IPS DF 4.7 (cell line): ENCODE measurements around the gene ADM.

Experiments
- DNase-seq: peaks from one replicate; pipeline ENCODE4 v3.0.0-alpha.2; 2013; ENCODE audit warnings: low spot score; ENCODE audit errors: extremely low read depth

ADM gene

GRCh38 chr11:10289765-10290380, 15.0 kb upstream of the ADM start:
- no peak for DNase-seq

DNA sequence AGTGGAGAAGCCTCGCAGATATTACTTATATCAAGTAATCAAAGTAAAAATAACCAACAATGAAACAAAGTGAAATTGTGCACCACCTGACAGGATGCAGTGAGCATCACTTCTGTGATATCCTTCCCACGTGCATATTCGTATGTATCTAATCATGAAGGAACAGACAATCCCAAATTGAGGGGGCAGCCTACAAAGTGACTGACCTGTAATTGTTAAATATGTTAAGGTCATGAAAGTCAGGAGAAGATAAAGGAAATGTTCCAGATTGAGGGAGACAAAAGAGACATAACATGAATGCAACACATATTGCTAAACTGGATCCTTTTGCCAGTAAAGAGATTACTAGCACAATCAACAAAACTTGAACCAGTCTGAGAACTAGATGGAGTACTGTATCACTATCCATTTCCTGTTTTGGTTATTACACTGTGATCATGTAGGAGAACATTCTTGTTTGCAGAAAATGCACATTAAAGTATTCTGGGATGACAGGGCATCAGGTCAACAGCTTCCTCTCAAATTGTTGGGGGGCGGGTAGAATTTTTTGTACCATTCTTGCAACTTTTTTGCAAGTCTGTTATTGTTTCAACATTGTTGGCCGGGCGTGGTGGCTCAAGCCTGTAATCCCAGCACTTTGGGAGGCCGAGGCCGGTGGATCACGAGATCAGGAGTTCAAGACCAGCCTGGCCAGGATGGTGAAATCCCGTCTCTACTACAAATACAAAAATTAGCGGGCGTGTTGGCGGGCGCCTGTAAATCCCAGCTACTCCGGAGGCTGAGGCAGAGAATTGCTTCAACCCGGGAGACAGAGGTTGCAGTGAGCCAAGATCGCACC, 12.9 kb upstream of the ADM start:
- no peak for DNase-seq

GRCh38 chr11:10293423-10294289, 11.2 kb upstream of the ADM start, which contains the start of gene SBF2:
Gene SBF2 (minus strand): TSS chr11:10294219. CDS start chr11:10294069, 150 bp downstream.
- no peak for DNase-seq

DNA sequence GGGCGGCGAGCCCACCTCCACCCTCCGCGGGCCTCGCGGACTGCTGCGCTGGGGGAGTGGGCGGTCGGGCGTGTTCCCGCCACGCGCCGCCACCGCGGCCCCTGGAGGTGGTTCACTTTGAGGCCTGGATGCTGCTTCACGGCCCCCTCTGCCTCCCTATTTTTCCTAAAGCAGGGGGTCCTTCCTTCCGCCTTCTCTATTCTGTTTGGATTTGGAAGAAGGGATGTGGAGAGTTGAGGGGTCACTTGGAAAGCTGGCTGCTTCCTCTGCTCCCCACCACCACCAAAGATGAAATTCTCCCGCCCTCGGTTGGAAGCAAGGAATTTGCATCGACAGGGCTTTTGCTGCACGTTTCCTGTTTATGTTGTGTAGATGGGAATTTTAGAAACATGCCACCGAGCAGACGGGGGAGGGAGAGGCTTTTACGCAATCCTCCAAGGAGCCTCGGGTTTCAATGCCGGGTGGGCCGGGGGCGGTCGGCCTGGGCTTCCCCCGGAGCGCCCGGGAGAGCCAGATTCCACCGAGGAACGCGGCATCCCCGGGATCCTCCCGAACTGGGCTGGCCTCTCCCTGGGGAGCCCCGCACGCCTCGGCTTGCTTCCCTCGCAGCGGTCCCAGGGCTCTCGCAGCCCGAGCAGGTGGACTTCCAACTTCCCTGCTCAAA, 10.5 kb upstream of the ADM start:
- no peak for DNase-seq

GRCh38 chr11:10295064-10295901, 9.6 kb upstream of the ADM start:
- DNase-seq: no peak

DNA sequence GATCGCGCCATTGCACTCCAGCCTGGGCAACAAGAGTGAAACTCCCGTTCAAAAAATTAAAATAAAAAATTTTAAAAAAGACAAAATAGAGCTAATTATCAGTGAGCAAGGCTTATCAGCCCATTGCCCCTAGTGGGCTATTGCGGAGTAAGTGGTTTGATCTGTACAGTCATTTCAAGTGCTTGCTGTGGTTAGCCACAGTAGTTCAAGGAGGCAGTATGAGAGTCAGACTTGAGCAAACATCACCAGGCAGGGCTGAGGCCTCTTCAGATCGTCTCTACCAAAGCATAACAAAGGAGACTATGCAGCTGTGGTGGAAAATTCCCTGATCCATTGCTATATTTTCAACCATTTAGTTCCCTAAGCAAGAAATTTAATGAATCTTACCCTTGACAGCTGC, 6.5 kb upstream of the ADM start:
- DNase-seq: no peak

DNA sequence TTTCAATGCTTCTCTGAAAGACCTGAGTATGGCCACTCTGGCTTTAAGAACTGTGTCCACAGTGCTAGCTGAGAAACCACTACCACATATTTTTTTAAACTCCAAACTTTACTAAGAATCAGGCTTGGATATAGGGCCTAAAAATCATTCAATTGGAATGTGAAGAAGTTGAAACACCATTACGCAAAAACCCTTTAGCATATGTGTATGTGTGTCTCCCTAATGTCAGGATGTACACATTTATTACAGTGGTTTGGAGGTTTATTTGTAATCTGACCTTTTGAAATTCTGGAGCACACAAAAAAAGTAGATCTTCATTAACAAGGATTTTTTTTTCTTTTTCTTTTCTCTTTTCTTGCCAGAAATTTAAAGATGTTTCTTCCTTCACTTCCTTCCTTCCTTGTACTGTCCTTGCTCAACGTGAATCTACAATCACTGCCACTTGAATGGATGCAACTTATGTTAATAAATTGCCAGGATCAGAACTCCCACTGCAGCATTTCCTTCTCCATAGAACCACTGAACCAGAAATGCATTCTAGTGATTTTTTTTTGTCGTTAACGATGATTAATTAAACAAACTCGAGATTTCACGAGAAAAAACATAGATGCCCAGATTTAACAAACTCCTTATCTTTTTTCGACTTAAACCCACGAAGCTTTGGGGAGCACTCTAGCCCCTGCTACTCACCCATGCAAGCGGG, 3.1 kb upstream of the ADM start:
- no peak for DNase-seq

GRCh38 chr11:10302359-10302743, 2.5 kb upstream of the ADM start:
- no peak for DNase-seq

- no peak for DNase-seq
Observed at GRCh38 chr11:10302744-10303557, 1.9 kb upstream of the ADM start.

GRCh38 chr11:10303558-10304363, 1.1 kb upstream of the ADM start:
- DNase-seq: no peak

GRCh38 chr11:10305262-10305963, 540 bp downstream of the ADM start:
- no peak for DNase-seq

DNA sequence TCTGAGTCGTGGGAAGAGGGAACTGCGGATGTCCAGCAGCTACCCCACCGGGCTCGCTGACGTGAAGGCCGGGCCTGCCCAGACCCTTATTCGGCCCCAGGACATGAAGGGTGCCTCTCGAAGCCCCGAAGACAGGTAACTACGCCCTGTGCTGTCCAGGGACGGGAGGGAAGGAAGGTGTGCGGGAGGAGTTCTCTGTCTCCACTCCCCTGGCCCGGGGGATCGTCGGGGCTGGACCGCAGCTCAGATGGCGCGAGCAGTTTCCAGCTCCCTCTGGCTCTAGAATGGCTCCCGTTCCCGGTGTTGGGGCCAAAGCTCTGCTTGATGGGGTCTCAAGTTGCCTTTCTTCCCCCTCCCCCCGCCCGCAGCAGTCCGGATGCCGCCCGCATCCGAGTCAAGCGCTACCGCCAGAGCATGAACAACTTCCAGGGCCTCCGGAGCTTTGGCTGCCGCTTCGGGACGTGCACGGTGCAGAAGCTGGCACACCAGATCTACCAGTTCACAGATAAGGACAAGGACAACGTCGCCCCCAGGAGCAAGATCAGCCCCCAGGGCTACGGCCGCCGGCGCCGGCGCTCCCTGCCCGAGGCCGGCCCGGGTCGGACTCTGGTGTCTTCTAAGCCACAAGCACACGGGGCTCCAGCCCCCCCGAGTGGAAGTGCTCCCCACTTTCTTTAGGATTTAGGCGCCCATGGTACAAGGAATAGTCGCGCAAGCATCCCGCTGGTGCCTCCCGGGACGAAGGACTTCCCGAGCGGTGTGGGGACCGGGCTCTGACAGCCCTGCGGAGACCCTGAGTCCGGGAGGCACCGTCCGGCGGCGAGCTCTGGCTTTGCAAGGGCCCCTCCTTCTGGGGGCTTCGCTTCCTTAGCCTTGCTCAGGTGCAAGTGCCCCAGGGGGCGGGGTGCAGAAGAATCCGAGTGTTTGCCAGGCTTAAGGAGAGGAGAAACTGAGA, 1.4 kb downstream of the ADM start:
- no peak for DNase-seq

GRCh38 chr11:10307022-10307399, 2.1 kb downstream of the ADM start:
- DNase-seq: no peak

DNA sequence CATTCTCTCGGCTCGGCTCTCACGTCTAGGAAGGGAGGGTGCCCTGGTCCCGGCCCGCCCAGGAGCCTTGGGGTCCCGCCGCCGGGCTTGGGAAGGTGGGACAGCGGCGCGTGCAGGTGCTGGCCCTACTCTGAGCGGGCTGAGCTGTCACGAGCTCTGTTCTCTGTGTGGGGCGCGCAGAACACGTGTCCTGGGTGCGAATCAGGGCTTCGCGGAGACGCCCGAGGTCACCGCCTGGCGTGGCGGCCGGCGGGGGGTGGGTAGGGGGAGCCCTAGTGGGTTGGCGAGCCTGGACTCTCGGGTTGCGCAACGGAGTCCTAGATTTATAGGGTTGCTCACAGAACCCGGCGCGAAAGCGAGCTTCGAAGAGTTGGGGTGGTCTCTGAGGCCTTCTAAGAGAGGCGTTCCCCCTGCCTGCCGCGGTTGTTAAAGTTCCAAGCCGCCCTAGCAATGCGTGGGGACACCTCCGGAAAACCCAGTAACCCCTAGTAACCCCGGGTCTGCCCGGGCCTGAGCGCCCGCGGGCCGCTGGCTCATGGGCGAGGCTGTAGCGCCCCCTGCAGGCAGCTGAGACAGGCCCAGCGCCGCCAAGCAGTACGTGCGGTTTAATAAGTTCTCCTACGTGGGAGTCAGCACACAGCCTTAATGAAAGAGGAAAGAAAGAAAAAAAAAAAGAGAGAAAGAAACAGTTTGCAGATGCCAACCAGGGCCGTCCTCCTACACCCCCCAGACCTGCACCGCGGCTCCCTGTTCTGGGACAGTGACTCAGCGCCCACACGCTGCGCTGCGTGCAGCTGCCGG, 2.7 kb downstream of the ADM start:
- DNase-seq: no peak

DNA sequence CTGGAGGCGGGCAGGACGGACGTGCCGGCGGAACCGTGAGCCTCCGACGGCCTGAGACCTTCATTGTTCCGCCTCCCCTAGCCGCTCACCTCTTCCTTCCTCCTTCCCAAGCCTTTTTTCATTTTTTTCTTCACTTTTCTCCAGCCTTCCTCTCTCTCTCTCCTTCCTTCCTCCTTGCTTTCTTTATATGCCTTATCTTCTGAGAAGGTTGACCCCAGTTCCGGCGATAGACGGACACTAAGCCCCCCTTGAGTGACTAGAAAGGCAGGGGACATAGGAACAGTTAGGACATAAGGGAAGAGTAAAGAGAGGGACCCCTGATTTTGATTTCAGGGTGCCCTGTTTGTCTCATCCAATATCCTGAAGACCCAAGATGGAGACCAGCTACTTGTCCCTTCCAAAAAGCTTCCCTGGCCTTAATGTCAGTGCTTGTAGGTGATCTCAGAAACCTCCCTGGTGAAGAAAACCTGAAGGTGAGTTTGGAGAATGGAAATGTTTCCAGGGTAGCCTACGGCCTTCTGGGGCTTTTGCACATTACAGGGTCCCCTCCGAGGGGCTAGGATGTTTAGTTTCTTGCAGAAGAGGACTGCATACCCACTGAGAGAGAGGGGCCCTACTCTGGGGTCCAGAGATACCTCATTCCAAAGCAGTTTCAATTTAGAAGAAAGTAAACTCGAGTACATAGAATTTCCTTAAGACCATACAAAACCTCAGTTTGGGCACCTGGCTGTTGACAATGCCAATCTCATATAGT, 3.5 kb downstream of the ADM start:
- no peak for DNase-seq
